AML-193 (cell line): ENCODE results near the gene CST9L.
"Not testable (repeated sequence)": the region's sequence is repeated elsewhere in the genome, so short reads cannot be mapped to it uniquely, and the experiment has no call there.

Source experiments
- DNase-seq, 2 experiments: peaks; one replicate each; lab custom pipeline; 2025; lab: John Stamatoyannopoulos, UW

Gene CST9L

GRCh38 chr20:23586735-23587525 is 18.6 kb upstream of the CST9L start:
- DNase-seq, result no peak

- no peak for DNase-seq
Measured at GRCh38 chr20:23585808-23586734, 17.8 kb upstream of the CST9L start.

- no peak for DNase-seq
Measured at GRCh38 chr20:23585449-23585807, 17.1 kb upstream of the CST9L start.

GRCh38 chr20:23584434-23585199 is 16.3 kb upstream of the CST9L start:
- DNase-seq, result no peak

GRCh38 chr20:23583526-23583925 is 15.2 kb upstream of the CST9L start:
- DNase-seq, result no peak

GRCh38 chr20:23582293-23582692 is 14.0 kb upstream of the CST9L start:
- DNase-seq, result no peak

- DNase-seq, result not testable (repeated sequence)
Measured at GRCh38 chr20:23581833-23582232, 13.5 kb upstream of the CST9L start.

- no peak for DNase-seq
Measured at GRCh38 chr20:23574977-23575376, 6.7 kb upstream of the CST9L start.

GRCh38 chr20:23570178-23570760 is 2.0 kb upstream of the CST9L start:
- no peak for DNase-seq

- no peak for DNase-seq
Measured at GRCh38 chr20:23569570-23569969, 1.3 kb upstream of the CST9L start.

GRCh38 chr20:23568971-23569330 is 667 bp upstream of the CST9L start:
- DNase-seq, result no peak

GRCh38 chr20:23566199-23566932 is 1.9 kb downstream of the CST9L start:
- DNase-seq, result no peak

GRCh38 chr20:23565503-23566045 is 2.7 kb downstream of the CST9L start:
- no peak for DNase-seq

- no peak for DNase-seq
Measured at GRCh38 chr20:23564927-23565326, 3.4 kb downstream of the CST9L start.

GRCh38 chr20:23562721-23563342 is 5.5 kb downstream of the CST9L start:
- DNase-seq, result no peak

GRCh38 chr20:23554401-23554800 is 13.9 kb downstream of the CST9L start:
- no peak for DNase-seq

- no peak for DNase-seq
Measured at GRCh38 chr20:23551786-23552185, 16.5 kb downstream of the CST9L start.

GRCh38 chr20:23551383-23551782 is 16.9 kb downstream of the CST9L start:
- DNase-seq, result no peak

GRCh38 chr20:23550227-23550626 is 18.1 kb downstream of the CST9L start:
- no peak for DNase-seq

GRCh38 chr20:23548408-23548807 is 19.9 kb downstream of the CST9L start:
- no peak for DNase-seq

GRCh38 chr20:23547613-23548012 is 20.7 kb downstream of the CST9L start:
- no peak for DNase-seq
